HG03521 (cell line): ENCODE measurements around the gene ACSL4.

ENCODE experiments used
- ATAC-seq: cut with Tn5 transposase; IDR thresholded peaks from one replicate; pipeline ENCODE4 v1.9.1; 2021; ENCODE audit warnings: mild to moderate bottlenecking, moderate library complexity; ENCODE audit not compliant: unreplicated experiment

Gene ACSL4

DNA sequence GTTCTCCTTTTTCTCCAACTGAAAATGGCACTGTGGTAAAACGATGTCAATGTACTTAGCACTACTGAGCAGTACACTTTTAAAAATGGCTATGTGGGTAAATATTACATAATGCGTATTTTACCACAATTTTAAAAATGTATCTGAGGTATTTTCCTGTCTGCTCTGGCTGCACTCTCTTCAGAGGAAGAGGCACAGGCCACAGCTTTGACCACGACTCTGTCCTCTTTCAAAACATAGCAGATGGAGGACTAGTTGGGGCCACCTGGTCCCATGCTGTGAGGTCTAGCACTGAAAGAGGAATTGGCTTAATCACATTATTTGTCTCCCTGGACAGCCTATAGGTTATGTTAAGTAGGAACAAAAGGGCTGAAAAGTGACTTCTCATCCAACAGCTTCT is 113.3 kb downstream of the ACSL4 start:
- no peak for ATAC-seq

DNA sequence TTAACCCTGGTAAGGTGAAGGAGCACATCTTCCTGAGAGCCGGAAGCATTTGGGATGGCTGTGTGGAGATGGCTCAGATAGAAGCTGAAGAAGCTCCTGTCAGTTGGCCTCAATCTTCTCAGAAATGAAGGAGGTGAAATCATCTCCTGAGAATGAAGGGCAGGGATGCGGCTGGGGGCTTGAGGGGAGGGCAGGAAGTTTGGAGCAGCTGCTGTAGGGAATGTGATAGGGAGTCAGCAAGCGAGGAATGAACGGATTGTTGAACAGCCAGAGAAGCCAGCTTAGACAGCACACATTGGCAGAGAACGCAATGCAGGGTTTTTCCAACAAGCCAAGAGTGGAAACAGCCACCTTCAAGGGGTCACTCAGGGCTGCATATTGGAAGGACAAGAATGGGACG is 118.1 kb downstream of the ACSL4 start:
- no peak for ATAC-seq

DNA sequence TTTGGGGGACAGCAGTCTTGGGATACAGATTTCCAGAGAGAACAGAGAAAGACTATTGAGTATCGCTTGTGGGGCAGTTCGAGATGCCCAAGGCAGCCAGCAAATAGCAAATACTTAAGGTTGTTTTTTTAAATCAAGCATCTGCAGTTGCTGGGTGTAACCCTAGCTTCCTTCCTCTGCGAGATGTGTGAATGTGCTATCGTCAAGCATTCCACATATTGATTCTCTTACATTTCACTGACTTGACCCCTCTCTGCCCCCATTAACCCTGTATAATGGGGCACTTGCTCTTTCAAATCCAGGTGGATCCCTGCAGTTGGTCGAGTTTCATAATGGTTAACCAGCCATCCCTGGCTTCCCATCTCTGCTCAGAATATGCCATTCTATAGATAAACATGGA is 131.6 kb downstream of the ACSL4 start:
- ATAC-seq: no peak

DNA sequence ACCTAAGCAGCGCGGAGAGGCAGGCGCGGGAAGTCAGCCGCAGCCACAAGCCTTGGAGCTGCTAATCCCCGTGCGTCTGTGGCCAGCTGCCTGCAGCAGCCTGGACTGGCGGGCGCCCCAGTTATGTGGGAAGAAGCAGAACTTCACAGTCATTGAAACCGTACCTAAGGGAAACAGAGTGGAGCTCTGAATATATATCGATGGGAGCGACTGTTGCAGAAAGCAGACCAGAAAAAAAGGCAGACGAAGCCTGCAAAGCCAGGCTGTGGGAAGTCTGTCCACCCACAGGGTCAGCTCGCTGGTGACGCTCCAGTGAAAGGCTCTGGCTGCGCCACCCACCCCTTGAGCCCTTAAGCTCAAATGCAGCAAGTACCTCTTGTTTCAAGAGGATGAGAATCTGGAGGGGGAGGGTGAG is 132.8 kb downstream of the ACSL4 start:
- ATAC-seq: no peak

DNA sequence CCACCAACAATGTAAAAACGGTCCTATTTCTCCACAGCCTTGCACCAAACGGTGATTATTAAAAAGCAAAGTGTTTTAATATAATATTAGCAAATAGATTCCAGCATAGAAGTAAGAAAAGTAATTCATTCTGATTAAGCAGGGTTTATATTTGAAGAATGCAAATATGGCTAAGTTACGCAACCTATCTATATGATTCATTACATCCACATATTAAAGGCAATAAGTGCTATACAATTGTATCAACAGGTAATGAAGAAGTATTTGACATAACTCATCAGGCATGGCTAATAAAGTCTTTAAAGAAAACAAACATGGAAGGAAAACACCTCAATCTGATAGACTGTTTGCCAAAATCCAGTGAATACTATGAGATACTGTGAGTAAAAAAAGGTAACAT is 137.0 kb downstream of the ACSL4 start:
- ATAC-seq: no peak
